GM19099 (cell line): ENCODE data around the gene PIEZO1.

Experiments used
- POLR2A ChIP-seq: IDR thresholded peaks from 3 replicates; pipeline ENCODE4 v1.6.1; 2011; ENCODE audit warnings: low read depth; ENCODE audit not compliant: insufficient read length; ENCODE audit errors: extremely low read depth

Gene PIEZO1

GRCh38 chr16:88782454-88783390, 2.3 kb downstream of the PIEZO1 start:
- no peak for TF ChIP-seq POLR2A

GRCh38 chr16:88781140-88782077, 3.6 kb downstream of the PIEZO1 start:
- peak; percentile 34 for TF ChIP-seq POLR2A

GRCh38 chr16:88780142-88781062, 4.6 kb downstream of the PIEZO1 start:
- TF ChIP-seq POLR2A, result no peak

DNA sequence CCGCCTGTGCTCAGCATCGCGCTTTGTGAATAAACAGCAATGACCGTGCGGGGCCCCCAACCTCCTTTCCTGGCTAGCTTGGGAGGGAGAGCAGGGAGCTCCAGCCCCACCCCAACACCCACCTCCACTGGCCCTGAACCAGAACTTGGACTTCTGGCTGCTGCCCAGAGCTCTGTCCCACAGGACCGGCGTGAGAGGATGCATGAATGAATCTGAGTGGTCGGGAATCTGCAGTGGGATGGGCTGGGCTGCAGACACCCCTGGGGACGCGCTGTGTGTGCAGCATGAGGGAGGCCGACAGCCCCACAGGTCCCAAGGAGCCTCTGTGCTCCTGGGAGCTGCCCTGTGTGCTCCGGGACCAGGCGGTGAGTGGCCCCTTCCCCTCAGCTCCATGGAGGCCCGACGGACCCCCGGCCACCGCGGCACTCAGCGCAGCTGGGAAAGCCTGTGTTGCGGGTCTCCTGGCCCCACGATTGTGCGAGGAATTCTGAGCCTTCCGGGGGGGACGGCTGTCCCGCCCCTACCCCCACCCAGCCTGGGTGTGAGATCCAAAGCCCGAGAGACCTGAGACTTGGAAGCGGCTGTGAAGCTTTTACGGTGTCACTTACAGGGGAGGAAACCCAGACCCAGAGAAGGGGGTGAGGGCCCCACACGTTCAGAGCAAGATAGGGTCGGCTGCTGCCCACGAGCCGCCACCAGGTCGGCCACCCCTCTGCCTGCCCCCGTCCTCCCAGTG, 5.4 kb downstream of the PIEZO1 start:
- TF ChIP-seq POLR2A, result no peak

DNA sequence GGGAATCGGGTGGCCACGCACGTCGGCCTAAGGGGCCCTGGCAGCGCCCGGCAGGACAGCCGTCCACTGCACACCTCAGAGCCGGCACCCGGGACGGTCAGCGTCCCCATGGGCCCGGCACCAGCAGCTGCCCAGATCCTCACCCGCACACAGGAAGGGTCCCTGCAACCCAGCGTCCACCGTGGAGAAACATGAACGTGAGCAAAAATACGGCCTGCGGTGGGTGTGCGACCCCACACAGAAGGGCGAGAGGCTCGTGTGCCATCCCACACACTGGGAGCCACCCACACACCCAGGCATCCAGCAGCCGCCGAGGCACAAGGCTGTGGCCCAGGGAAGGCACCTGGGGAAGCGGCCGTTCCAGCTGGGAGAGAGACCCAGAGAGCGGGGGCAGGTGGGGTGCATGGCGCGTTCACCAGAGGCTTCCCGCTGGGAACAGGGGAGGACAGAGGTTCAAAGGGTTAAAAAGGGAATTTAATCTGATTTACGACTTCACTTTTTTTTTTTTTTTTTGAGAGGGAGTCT, 6.4 kb downstream of the PIEZO1 start:
- no peak for TF ChIP-seq POLR2A

DNA sequence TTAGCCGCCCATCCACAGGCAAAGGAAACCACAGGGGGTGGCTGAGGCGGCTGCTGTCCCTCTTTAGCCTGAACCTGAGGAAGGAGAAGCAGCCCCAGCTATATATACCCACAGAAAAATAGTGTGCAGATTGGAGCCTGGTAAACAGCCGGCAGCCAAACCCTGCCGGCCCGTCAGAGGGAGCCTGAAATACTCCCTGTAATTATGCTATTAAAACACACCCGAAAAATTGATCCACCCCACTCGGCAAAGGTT, 6.8 kb downstream of the PIEZO1 start:
- TF ChIP-seq POLR2A, result no peak

GRCh38 chr16:88777471-88778270, 7.3 kb downstream of the PIEZO1 start:
- no peak for TF ChIP-seq POLR2A

DNA sequence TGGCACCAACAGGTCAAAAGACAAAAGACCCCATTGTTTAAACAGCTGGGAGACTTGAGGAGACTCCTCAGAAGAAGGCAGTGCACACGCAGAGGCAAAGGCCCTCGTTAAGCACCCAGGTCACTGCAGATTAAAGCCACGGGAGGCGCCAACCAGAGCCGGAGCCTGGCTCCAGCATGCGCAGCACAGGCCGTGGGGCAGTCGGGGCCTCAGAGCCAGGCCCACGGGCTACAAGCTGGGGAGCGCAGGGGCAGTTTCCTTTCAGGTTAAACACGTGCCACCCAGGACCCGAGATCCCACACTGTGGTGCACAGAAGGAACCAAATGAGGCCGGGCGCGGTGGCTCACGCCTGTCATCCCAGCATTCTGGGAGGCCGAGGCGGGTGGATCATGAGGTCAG, 9.2 kb downstream of the PIEZO1 start:
- TF ChIP-seq POLR2A, result no peak

GRCh38 chr16:88774544-88775393, 10.3 kb downstream of the PIEZO1 start:
- no peak for TF ChIP-seq POLR2A

- no peak for TF ChIP-seq POLR2A
Measured at GRCh38 chr16:88773812-88774291, 11.2 kb downstream of the PIEZO1 start.

GRCh38 chr16:88772871-88773811, 11.9 kb downstream of the PIEZO1 start:
- no peak for TF ChIP-seq POLR2A
